A549 (cell line): Measurements from ENCODE around the gene PDGFD.

Experiments
- KDM1A ChIP-seq: fragments of 200-600 bp; sonication (generic); IDR thresholded peaks from 2 replicates; pipeline ENCODE4 v1.6.1; 2016; ENCODE audit warnings: low read depth, mild to moderate bottlenecking
- KDM5A ChIP-seq: fragments of 200-600 bp; sonication (generic); IDR thresholded peaks from 2 replicates; pipeline ENCODE4 v1.6.1; 2016; ENCODE audit warnings: antibody characterized with exemption, mild to moderate bottlenecking
- MYC ChIP-seq: IDR thresholded peaks from 2 replicates; pipeline ENCODE4 v1.6.1; 2012; ENCODE audit warnings: mild to moderate bottlenecking, inconsistent platforms, low read length, improper control_type of control experiment, borderline replicate concordance
- NFE2L2 ChIP-seq: fragments of 150-350 bp; conservative IDR thresholded peaks from 2 replicates; pipeline ENCODE4 v1.6.1; 2014; ENCODE audit warnings: low read length
- POLR2A ChIP-seq: IDR thresholded peaks from 2 replicates; pipeline ENCODE4 v1.6.1; 2012; ENCODE audit warnings: mild to moderate bottlenecking, low read length
- RAD21 ChIP-seq, 2 experiments: fragments of >200 bp in 1 of 2; sonication (Bioruptor Twin) in 1 of 2; formaldehyde crosslinking in 1 of 2; IDR thresholded peaks in 1 of 2; conservative IDR thresholded peaks in 1 of 2; 2 replicates in 1 of 2; 3 replicates in 1 of 2; pipeline ENCODE4 v1.6.1; 2012 to 2018; ENCODE audit warnings: inconsistent platforms in 1 of 2
- TF ChIP-seq, protein P1 (sequence below): fragments of >200 bp; sonication (Bioruptor Twin); formaldehyde crosslinking; IDR thresholded peaks from 3 replicates; pipeline ENCODE4 v1.5.1; 2016
- TF ChIP-seq, protein P2 (sequence below): fragments of 150-350 bp; IDR thresholded peaks from 2 replicates; pipeline ENCODE4 v1.6.1; 2014; ENCODE audit warnings: low read depth, mild to moderate bottlenecking, low read length
- TF ChIP-seq, protein P3 (sequence below): IDR thresholded peaks from 2 replicates; pipeline ENCODE4 v1.6.1; 2012; ENCODE audit warnings: low read depth, borderline replicate concordance

DNA sequence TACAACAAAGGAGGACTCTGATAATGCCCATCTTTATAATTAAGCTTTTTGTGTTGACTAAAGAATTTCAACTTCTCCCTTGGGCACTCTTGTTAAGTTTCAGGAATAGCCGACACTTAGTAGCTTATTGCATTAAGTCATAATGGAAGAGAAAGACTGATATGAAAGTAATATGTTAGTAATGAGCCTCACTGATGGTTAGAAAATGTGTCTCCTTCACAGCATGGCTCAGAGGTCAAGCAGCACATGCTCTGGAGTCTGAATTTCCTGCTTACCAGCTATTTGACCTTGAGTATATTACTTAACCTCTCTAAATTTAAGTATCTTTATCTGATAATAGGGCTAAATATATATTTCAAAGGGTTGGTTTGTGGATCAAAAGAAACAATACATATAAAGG lies 39.0 kb downstream of the PDGFD start:
- TF ChIP-seq KDM5A, result no peak
- no peak for TF ChIP-seq NFE2L2
- no peak for TF ChIP-seq KDM1A
- TF ChIP-seq, protein P1, sequence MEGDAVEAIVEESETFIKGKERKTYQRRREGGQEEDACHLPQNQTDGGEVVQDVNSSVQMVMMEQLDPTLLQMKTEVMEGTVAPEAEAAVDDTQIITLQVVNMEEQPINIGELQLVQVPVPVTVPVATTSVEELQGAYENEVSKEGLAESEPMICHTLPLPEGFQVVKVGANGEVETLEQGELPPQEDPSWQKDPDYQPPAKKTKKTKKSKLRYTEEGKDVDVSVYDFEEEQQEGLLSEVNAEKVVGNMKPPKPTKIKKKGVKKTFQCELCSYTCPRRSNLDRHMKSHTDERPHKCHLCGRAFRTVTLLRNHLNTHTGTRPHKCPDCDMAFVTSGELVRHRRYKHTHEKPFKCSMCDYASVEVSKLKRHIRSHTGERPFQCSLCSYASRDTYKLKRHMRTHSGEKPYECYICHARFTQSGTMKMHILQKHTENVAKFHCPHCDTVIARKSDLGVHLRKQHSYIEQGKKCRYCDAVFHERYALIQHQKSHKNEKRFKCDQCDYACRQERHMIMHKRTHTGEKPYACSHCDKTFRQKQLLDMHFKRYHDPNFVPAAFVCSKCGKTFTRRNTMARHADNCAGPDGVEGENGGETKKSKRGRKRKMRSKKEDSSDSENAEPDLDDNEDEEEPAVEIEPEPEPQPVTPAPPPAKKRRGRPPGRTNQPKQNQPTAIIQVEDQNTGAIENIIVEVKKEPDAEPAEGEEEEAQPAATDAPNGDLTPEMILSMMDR, result no peak
- no peak for TF ChIP-seq RAD21 (conservative IDR thresholded peaks at IDR 0.05 in 1 of 2, IDR thresholded peaks at IDR 0.05 in 1 of 2)
- TF ChIP-seq POLR2A, result no peak
- TF ChIP-seq, protein P2, sequence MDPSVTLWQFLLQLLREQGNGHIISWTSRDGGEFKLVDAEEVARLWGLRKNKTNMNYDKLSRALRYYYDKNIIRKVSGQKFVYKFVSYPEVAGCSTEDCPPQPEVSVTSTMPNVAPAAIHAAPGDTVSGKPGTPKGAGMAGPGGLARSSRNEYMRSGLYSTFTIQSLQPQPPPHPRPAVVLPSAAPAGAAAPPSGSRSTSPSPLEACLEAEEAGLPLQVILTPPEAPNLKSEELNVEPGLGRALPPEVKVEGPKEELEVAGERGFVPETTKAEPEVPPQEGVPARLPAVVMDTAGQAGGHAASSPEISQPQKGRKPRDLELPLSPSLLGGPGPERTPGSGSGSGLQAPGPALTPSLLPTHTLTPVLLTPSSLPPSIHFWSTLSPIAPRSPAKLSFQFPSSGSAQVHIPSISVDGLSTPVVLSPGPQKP, result no peak
- TF ChIP-seq, protein P3, sequence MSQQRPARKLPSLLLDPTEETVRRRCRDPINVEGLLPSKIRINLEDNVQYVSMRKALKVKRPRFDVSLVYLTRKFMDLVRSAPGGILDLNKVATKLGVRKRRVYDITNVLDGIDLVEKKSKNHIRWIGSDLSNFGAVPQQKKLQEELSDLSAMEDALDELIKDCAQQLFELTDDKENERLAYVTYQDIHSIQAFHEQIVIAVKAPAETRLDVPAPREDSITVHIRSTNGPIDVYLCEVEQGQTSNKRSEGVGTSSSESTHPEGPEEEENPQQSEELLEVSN, result no peak
- TF ChIP-seq MYC, result no peak
